Naive thymus-derived CD4-positive, alpha-beta T cell (primary cell): ENCODE results near the gene NMT2. TPM values are rescaled to one million over a fixed set of nuclear protein-coding genes. Genes with fewer than 3 reads are reported as not detected.

ENCODE experiments used
- ATAC-seq: fragments of 150-1000 bp; cut with Tn5 transposase; 2 replicates; pipeline ENCODE4 v1.10.0; 2021; ENCODE audit warnings: mild to moderate bottlenecking, moderate library complexity
- CTCF ChIA-PET: fragments of 350-600 bp; sonication (Branson Sonifier 250); formaldehyde crosslinking; loops from one replicate; lab custom pipeline; 2021; ENCODE audit warnings: antibody characterized with exemption; lab: Charles Lee
- POLR2A ChIA-PET: fragments of 350-600 bp; sonication (Branson Sonifier 250); formaldehyde crosslinking; loops from one replicate; lab custom pipeline; 2021; ENCODE audit warnings: antibody characterized with exemption, inconsistent platforms; lab: Charles Lee
- DNase-seq, 9 donors: peaks; one replicate each; pipeline versions ENCODE4 v3.0.0 to v3.0.0-alpha.2; 2020 to 2022; ENCODE audit warnings: mixed read lengths in 1 of 9
- H3K27ac ChIP-seq: one replicate; pipeline ENCODE4 v1.7.0; 2013; ENCODE audit warnings: mild to moderate bottlenecking, low read depth, low read length, moderate library complexity
- H3K27me3 ChIP-seq, 2 donors: one replicate each; pipeline ENCODE4 v1.7.0; 2013; ENCODE audit warnings: low read length in 2 of 2, mild to moderate bottlenecking in 2 of 2, moderate library complexity in 2 of 2; ENCODE audit not compliant: control insufficient read depth in 2 of 2, insufficient read depth in 2 of 2
- H3K36me3 ChIP-seq, 3 experiments: 1 replicate in 2 of 3; 2 replicates in 1 of 3; pipeline ENCODE4 v1.7.0; 2013; ENCODE audit warnings: low read length in 3 of 3, mild to moderate bottlenecking in 3 of 3, moderate library complexity in 1 of 3; ENCODE audit not compliant: insufficient read depth in 3 of 3, control insufficient read depth in 2 of 3
- H3K4me1 ChIP-seq, 2 donors: one replicate each; pipeline ENCODE4 v1.7.0; 2013; ENCODE audit warnings: low read length in 2 of 2, mild to moderate bottlenecking in 2 of 2, moderate library complexity in 1 of 2; ENCODE audit not compliant: control insufficient read depth in 2 of 2, insufficient read depth in 2 of 2
- H3K4me3 ChIP-seq: 2 replicates; pipeline ENCODE4 v1.7.0; 2013; ENCODE audit warnings: mild to moderate bottlenecking, low read length
- H3K9me3 ChIP-seq, 3 experiments: 1 replicate in 2 of 3; 2 replicates in 1 of 3; pipeline ENCODE4 v1.7.0; 2013; ENCODE audit warnings: low read length in 3 of 3; ENCODE audit not compliant: control insufficient read depth in 2 of 3
- H3K27ac Mint-ChIP-seq, 9 donors: one replicate each; pipeline ENCODE4 v1.8.0; 2020 to 2022; ENCODE audit warnings: mixed read lengths in 9 of 9, mild to moderate bottlenecking in 8 of 9, moderate library complexity in 5 of 9, inconsistent platforms in 2 of 9
- H3K27me3 Mint-ChIP-seq, 5 donors: one replicate each; pipeline ENCODE4 v1.8.0; 2021 to 2022; ENCODE audit warnings: mixed read lengths in 5 of 5, mild to moderate bottlenecking in 1 of 5
- H3K36me3 Mint-ChIP-seq, 5 donors: one replicate each; pipeline ENCODE4 v1.8.0; 2020 to 2022; ENCODE audit warnings: mixed read lengths in 5 of 5, mild to moderate bottlenecking in 3 of 5, inconsistent platforms in 1 of 5
- H3K4me1 Mint-ChIP-seq, 7 donors: one replicate each; pipeline ENCODE4 v1.8.0; 2020 to 2022; ENCODE audit warnings: mixed read lengths in 7 of 7, mild to moderate bottlenecking in 3 of 7, inconsistent platforms in 1 of 7
- H3K4me3 Mint-ChIP-seq, 10 donors: one replicate each; pipeline ENCODE4 v1.8.0; 2020 to 2022; ENCODE audit warnings: mild to moderate bottlenecking in 10 of 10, mixed read lengths in 10 of 10, moderate library complexity in 6 of 10, inconsistent platforms in 2 of 10
- H3K9me3 Mint-ChIP-seq, 11 donors: one replicate each; pipeline ENCODE4 v1.8.0; 2020 to 2022; ENCODE audit warnings: mixed read lengths in 11 of 11, mild to moderate bottlenecking in 4 of 11, inconsistent platforms in 1 of 11, moderate library complexity in 1 of 11
- intact Hi-C, 2 donors: fragments of 100-400 bp; cut with micrococcal nuclease; formaldehyde crosslinking; loops; one replicate each; pipeline ENCODE4 v1.15.1; 2023
- polyA plus RNA-seq, 2 donors: library from polyadenylated mRNA; unstranded; fragments of 300-500 nt; fragmentation: Illumina TruSeq; gene quantifications; one replicate each; pipeline ENCODE4 v1.2.3, GENCODE V29; 2021
- total RNA-seq, 6 experiments: library from RNA in 5 of 6; stranded (reverse) in 5 of 6; gene quantifications; 1 replicate in 5 of 6; 2 replicates in 1 of 6; pipeline ENCODE4 v1.2.3 and lab custom pipeline; 2021 to 2026

Gene NMT2
- total and polyA plus RNA-seq, 7 experiments from 2014 or later, result 23.2 to 81.4 (median 43.8) TPM

DNA sequence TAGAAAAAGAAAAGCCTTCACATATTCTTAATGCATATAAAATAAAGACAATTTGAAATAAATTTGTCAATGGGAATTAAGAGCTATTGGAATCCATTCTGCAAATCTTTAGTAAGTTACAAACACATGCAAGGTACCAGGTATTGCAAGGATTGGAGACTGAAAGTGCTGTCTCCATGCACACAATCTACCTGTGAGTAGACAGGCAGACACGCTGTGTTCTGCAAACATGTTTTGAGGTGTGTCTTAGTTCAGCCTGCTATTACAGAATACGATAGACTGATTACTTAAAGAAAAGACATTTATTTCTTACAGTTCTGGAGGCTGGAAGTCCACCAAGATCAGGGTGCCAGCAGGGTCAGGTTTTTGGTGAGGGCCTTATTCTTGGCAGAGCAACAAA lies 10.0 kb downstream of the NMT2 start:
- H3K27me3 ChIP-seq, result no peaks in the 10 kb centered on the region
- no peak for ATAC-seq
- CTCF ChIA-PET, result interaction anchor here (0.6 to 1.2 kb wide), 2 partner anchors 87 to 1815 kb away, joined by 6 to 7 read pairs; no protein-coding TSS in a partner anchor
- peaks cover 0 to 6% of the 10 kb centered on the region in 2 donors for H3K4me1 ChIP-seq
- peaks cover 0 to 25% (median 20%) of the 10 kb centered on the region in 5 donors for H3K36me3 Mint-ChIP-seq
- no peaks in the 10 kb centered on the region for H3K9me3 Mint-ChIP-seq
- DNase-seq, result no peak
- H3K4me3 Mint-ChIP-seq, result peak overlapping the region in 1 of 10 donors; percentile 24
- POLR2A ChIA-PET, result interaction anchor here (0.8 kb wide), 1 partner anchor 34 kb away, joined by 6 read pairs; no protein-coding TSS in a partner anchor
- H3K4me1 Mint-ChIP-seq, result peaks cover 19 to 89% (median 69%) of the 10 kb centered on the region in 7 donors
- H3K4me3 ChIP-seq, result no peak overlapping the region
- H3K27ac ChIP-seq, result no peak overlapping the region
- intact Hi-C loops, result no loop called here
- H3K36me3 ChIP-seq, result peaks cover 0 to 4% (median 0%) of the 10 kb centered on the region in 3 experiments
- H3K27me3 Mint-ChIP-seq, result no peaks in the 10 kb centered on the region
- no peaks in the 10 kb centered on the region for H3K9me3 ChIP-seq
- H3K27ac Mint-ChIP-seq, result peak overlapping the region in 3 of 9 donors; percentile 16 to 52 (median 43)

GRCh38 chr10:15155978-15156656 lies 12.4 kb downstream of the NMT2 start:
- Histone ChIP-seq H3K36me3 (peaks cover 0 to 4% (median 0%) of the 10 kb centered on the region in 3 experiments), H3K4me1 (peaks cover 0 to 9% of the 10 kb centered on the region in 2 donors), H3K4me3 (no peak overlapping the region), H3K27ac (no peak overlapping the region), H3K27me3 (no peaks in the 10 kb centered on the region), H3K9me3 (no peaks in the 10 kb centered on the region)
- DNase-seq (no peak), ATAC-seq (no peak)
- intact Hi-C loops, result no loop called here
- Mint-ChIP-seq H3K4me3 (no peak overlapping the region), H3K27me3 (no peaks in the 10 kb centered on the region), H3K9me3 (no peaks in the 10 kb centered on the region), H3K27ac (peak overlapping the region in 1 of 9 donors; percentile 63), H3K36me3 (peaks cover 0 to 33% (median 26%) of the 10 kb centered on the region in 5 donors), H3K4me1 (peaks cover 17 to 91% (median 71%) of the 10 kb centered on the region in 7 donors)
- ChIA-PET POLR2A (no interaction called here), CTCF (no interaction called here)

DNA sequence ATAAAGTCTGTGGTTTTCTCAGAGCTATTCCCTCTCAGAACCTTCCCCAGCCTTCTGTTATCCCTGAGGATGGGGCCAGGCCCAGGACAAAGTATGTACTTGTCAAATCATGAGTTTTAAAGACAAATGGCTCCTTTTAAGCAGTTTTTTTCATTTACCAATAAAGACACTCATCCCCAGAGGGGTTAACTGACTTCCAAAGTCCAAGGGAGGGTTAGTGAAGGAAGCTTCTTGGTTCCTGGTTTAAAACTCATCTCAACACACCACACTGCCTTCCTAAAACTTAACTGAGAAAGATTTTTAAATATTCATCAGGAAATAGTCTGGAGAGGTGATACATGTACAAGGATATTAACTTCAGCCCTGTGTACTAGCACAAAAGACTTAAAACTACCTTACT lies 15.9 kb downstream of the NMT2 start:
- POLR2A ChIA-PET, result no interaction called here
- peaks cover 0 to 5% of the 10 kb centered on the region in 2 donors for H3K4me1 ChIP-seq
- H3K27me3 ChIP-seq, result no peaks in the 10 kb centered on the region
- DNase-seq (no peak), ATAC-seq (no peak)
- no peaks in the 10 kb centered on the region for H3K9me3 ChIP-seq
- H3K9me3 Mint-ChIP-seq, result no peaks in the 10 kb centered on the region
- H3K4me3 Mint-ChIP-seq, result no peak overlapping the region
- peaks cover 0 to 38% (median 27%) of the 10 kb centered on the region in 5 donors for H3K36me3 Mint-ChIP-seq
- H3K27ac Mint-ChIP-seq, result peak overlapping the region in 3 of 9 donors; percentile 8 to 76 (median 75)
- intact Hi-C loops, result no loop called here
- H3K4me1 Mint-ChIP-seq, result peaks cover 12 to 59% (median 41%) of the 10 kb centered on the region in 7 donors
- no peak overlapping the region for H3K27ac ChIP-seq
- CTCF ChIA-PET, result interaction anchor here (1.2 kb wide), 1 partner anchor 69 kb away, joined by 7 read pairs; no protein-coding TSS in a partner anchor
- H3K36me3 ChIP-seq, result peaks cover 0 to 4% (median 0%) of the 10 kb centered on the region in 3 experiments
- H3K4me3 ChIP-seq, result no peak overlapping the region
- no peaks in the 10 kb centered on the region for H3K27me3 Mint-ChIP-seq

DNA sequence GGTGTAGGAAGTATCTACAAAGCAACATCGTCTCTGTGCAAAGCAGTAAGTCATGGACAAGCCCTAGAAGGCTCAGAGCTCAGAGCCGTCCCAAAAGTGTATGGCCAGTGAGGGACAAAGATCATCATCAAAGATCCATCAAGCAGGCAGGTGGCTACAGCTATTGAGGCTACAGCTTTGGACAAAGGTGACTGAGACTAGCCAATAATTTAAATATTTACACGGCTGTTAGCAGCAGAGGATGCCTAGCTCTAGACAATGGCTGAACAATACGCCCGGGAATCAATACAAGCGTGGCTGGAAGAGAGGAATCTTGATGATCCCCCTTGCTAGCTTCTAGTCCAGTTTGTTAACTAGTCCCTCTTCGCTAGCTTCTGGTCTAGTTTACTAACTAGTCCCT lies 17.9 kb downstream of the NMT2 start:
- Mint-ChIP-seq H3K4me1 (peaks cover 14 to 61% (median 50%) of the 10 kb centered on the region in 7 donors), H3K4me3 (no peak overlapping the region), H3K36me3 (peaks cover 0 to 33% (median 20%) of the 10 kb centered on the region in 5 donors), H3K27ac (peak overlapping the region in 2 of 9 donors; percentile 22), H3K27me3 (no peaks in the 10 kb centered on the region), H3K9me3 (no peaks in the 10 kb centered on the region)
- Histone ChIP-seq H3K27me3 (no peaks in the 10 kb centered on the region), H3K4me1 (peaks cover 0 to 12% of the 10 kb centered on the region in 2 donors), H3K9me3 (no peaks in the 10 kb centered on the region), H3K4me3 (no peak overlapping the region), H3K36me3 (no peaks in the 10 kb centered on the region), H3K27ac (no peak overlapping the region)
- ChIA-PET POLR2A (interaction anchor here (0.9 kb wide), 2 partner anchors 12 to 45 kb away, joined by 3 read pairs; no protein-coding TSS in a partner anchor), CTCF (no interaction called here)
- intact Hi-C loops, result no loop called here
- DNase-seq, result no peak
- ATAC-seq, result no peak

- DNase-seq (no peak), ATAC-seq (no peak)
- CTCF ChIA-PET, result no interaction called here
- peaks cover 0 to 12% of the 10 kb centered on the region in 2 donors for H3K4me1 ChIP-seq
- intact Hi-C loops, result no loop called here
- no peaks in the 10 kb centered on the region for H3K9me3 ChIP-seq
- H3K27me3 ChIP-seq, result no peaks in the 10 kb centered on the region
- no peak overlapping the region for H3K27ac ChIP-seq
- Mint-ChIP-seq H3K27me3 (no peaks in the 10 kb centered on the region), H3K4me3 (no peak overlapping the region), H3K36me3 (peaks cover 0 to 27% (median 17%) of the 10 kb centered on the region in 5 donors), H3K9me3 (no peaks in the 10 kb centered on the region), H3K4me1 (peaks cover 17 to 61% (median 50%) of the 10 kb centered on the region in 7 donors), H3K27ac (no peak overlapping the region)
- POLR2A ChIA-PET, result interaction anchor here (0.6 to 0.9 kb wide), 2 partner anchors 13 to 95 kb away, joined by 3 read pairs; no protein-coding TSS in a partner anchor
- no peak overlapping the region for H3K4me3 ChIP-seq
- no peaks in the 10 kb centered on the region for H3K36me3 ChIP-seq
Observed at GRCh38 chr10:15149042-15149771, 19.3 kb downstream of the NMT2 start.

GRCh38 chr10:15147594-15148392 lies 20.7 kb downstream of the NMT2 start:
- Histone ChIP-seq H3K9me3 (no peaks in the 10 kb centered on the region), H3K4me1 (peaks cover 0 to 12% of the 10 kb centered on the region in 2 donors), H3K27me3 (no peaks in the 10 kb centered on the region), H3K36me3 (no peaks in the 10 kb centered on the region), H3K27ac (no peak overlapping the region), H3K4me3 (no peak overlapping the region)
- Mint-ChIP-seq H3K4me3 (no peak overlapping the region), H3K4me1 (peaks cover 18 to 63% (median 54%) of the 10 kb centered on the region in 7 donors), H3K27me3 (no peaks in the 10 kb centered on the region), H3K27ac (peak overlapping the region in 3 of 9 donors; percentile 38 to 67 (median 47)), H3K36me3 (peaks cover 0 to 21% (median 12%) of the 10 kb centered on the region in 5 donors), H3K9me3 (no peaks in the 10 kb centered on the region)
- intact Hi-C loops, result no loop called here
- ChIA-PET CTCF (interaction anchor here (0.7 kb wide), 1 partner anchor 153 kb away, joined by 6 read pairs; no protein-coding TSS in a partner anchor), POLR2A (no interaction called here)
- DNase-seq (no peak), ATAC-seq (no peak)
